ENCODE results near the gene PLET1.
"Not testable (repeated sequence)": the region's sequence is repeated elsewhere in the genome, so short reads cannot be mapped to it uniquely, and the experiment has no call there.

Gene PLET1

DNA sequence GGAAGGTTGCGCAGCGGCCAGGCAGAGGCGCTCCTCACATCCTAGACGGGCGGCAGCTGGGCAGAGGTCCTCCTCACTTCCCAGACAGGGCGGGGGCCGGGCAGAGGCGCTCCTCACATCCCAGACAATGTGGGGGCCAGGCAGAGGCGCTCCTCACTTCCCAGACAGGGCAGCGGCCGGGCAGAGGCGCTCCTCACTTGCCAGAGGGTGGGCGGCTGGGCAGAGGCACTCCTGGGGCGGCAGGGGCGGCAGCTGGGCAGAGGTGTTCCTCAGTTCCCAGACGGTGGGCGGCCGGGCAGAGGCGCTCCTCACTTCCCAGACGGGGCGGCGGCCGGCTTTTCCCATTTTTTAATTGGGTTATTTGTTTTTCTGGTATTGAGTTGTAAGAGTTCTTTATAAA is 54.6 kb downstream of the PLET1 start:
- no peak for DNase-seq

DNA sequence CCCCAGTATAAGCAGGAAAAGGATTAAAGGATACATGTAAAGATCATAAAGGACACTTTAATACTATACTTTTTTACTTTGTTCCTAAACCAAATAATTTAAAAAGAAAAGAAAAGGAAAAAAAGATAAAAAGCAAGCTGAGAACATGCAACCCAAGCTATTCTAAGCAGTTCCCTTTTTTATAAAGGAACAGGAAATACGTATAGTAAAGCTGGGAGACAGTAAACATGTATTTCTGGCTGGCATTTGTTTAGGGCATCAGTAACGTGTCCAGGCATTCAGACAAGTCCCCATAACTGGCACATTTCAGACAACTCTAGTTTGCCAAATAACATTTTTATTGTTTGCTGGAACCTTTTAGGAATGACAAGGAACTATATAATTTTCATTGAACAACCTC is 60.4 kb downstream of the PLET1 start:
- DNase-seq: no peak

DNA sequence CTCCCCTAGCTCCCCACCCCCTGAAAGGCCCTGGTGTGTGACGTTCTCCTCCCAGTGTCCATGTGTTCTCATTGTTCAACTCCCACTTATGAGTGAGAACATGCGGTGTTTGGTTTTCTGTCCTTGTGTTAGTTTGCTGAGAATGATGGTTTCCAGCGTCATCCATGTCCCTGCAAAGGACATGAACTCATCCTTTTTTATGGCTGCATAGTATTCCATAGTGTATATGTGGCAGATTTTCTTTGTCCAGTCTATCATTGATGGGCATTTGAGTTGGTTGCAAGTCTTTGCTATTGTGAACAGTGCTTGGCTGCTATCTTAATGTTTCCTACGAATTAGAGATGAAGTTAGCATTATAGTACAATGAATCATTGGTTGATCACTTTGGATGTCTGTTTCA is 61.6 kb downstream of the PLET1 start:
- not testable (repeated sequence) for DNase-seq
